ENCODE measurements around the gene FLOT1.

Gene FLOT1

GRCh38 chr6:30742316-30743098 lies at the start of gene FLOT1:
Gene FLOT1 (minus strand): TSS chr6:30742687. CDS start chr6:30742189, 498 bp downstream.
- peak; percentile 97 for DNase-seq (ENCODE audit: low spot score)

- DNase-seq (ENCODE audit: low spot score), result no peak
Measured at GRCh38 chr6:30790724-30791383, 48.4 kb upstream of the FLOT1 start.

GRCh38 chr6:30789606-30790005 lies 47.1 kb upstream of the FLOT1 start:
- DNase-seq (ENCODE audit: low spot score), result no peak

- DNase-seq (ENCODE audit: low spot score), result peak; percentile 59
Measured at GRCh38 chr6:30787954-30788353, 45.5 kb upstream of the FLOT1 start.

- peak; percentile 84 for DNase-seq (ENCODE audit: low spot score)
Measured at GRCh38 chr6:30782425-30783014, 40.0 kb upstream of the FLOT1 start.

- DNase-seq (ENCODE audit: low spot score), result peak; percentile 96
Measured at GRCh38 chr6:30781743-30782424, 39.4 kb upstream of the FLOT1 start.

- no peak for DNase-seq (ENCODE audit: low spot score)
Measured at GRCh38 chr6:30781395-30781742, 38.9 kb upstream of the FLOT1 start.

GRCh38 chr6:30780642-30780920 lies 38.1 kb upstream of the FLOT1 start:
- DNase-seq (ENCODE audit: low spot score), result no peak

GRCh38 chr6:30779850-30780641 lies 37.6 kb upstream of the FLOT1 start:
- no peak for DNase-seq (ENCODE audit: low spot score)

- no peak for DNase-seq (ENCODE audit: low spot score)
Measured at GRCh38 chr6:30778001-30778635, 35.6 kb upstream of the FLOT1 start.

- no peak for DNase-seq (ENCODE audit: low spot score)
Measured at GRCh38 chr6:30777155-30777485, 34.6 kb upstream of the FLOT1 start.

GRCh38 chr6:30776390-30777154 lies 34.1 kb upstream of the FLOT1 start:
- DNase-seq (ENCODE audit: low spot score), result no peak

GRCh38 chr6:30775104-30775503 lies 32.6 kb upstream of the FLOT1 start:
- DNase-seq (ENCODE audit: low spot score), result no peak

- DNase-seq (ENCODE audit: low spot score), result no peak
Measured at GRCh38 chr6:30774701-30775100, 32.2 kb upstream of the FLOT1 start.

- DNase-seq (ENCODE audit: low spot score), result no peak
Measured at GRCh38 chr6:30770592-30770991, 28.1 kb upstream of the FLOT1 start.

- no peak for DNase-seq (ENCODE audit: low spot score)
Measured at GRCh38 chr6:30769853-30770524, 27.5 kb upstream of the FLOT1 start.

GRCh38 chr6:30769088-30769852 lies 26.8 kb upstream of the FLOT1 start:
- peak; percentile 85 for DNase-seq (ENCODE audit: low spot score)

GRCh38 chr6:30768634-30769087 lies 26.2 kb upstream of the FLOT1 start:
- DNase-seq (ENCODE audit: low spot score), result no peak

- DNase-seq (ENCODE audit: low spot score), result no peak
Measured at GRCh38 chr6:30767944-30768301, 25.4 kb upstream of the FLOT1 start.
